ENCODE results near the gene IP6K2.

Gene IP6K2

DNA sequence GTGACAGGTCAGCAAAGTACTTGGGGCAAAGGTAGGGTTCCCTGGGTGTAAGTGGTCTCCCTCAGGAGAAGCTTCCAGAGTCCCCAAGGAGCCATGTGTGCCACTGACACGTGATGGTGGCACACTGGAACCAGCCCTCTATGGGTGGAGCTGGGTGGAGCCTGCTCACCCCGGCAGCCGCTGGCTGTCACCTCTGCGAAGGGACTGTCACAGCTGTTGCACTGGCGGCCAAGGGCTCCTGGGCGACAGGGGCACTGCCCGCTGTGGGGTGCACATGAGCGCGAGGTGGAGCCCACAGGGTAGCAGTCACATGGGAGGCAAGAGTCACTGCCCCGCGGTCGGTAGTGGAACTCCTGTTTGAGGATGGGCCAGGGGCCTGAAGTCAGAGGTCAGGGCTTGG, 66.3 kb downstream of the IP6K2 start:
- Histone ChIP-seq H3K4me1 (no peaks in the 10 kb centered on the region), H3K36me3 (peaks cover 3% of the 10 kb centered on the region), H3K4me3 (ENCODE audit: low read depth, low read length) (no peak overlapping the region), H3K9me3 (no peaks in the 10 kb centered on the region), H3K27me3 (no peaks in the 10 kb centered on the region)
- TF ChIP-seq, protein P1, sequence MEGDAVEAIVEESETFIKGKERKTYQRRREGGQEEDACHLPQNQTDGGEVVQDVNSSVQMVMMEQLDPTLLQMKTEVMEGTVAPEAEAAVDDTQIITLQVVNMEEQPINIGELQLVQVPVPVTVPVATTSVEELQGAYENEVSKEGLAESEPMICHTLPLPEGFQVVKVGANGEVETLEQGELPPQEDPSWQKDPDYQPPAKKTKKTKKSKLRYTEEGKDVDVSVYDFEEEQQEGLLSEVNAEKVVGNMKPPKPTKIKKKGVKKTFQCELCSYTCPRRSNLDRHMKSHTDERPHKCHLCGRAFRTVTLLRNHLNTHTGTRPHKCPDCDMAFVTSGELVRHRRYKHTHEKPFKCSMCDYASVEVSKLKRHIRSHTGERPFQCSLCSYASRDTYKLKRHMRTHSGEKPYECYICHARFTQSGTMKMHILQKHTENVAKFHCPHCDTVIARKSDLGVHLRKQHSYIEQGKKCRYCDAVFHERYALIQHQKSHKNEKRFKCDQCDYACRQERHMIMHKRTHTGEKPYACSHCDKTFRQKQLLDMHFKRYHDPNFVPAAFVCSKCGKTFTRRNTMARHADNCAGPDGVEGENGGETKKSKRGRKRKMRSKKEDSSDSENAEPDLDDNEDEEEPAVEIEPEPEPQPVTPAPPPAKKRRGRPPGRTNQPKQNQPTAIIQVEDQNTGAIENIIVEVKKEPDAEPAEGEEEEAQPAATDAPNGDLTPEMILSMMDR (IDR thresholded peaks at IDR 0.05; ENCODE audit: low read depth, low read length): no peak
- DNase-seq: no peak

GRCh38 chr3:48648188-48648850, 68.7 kb downstream of the IP6K2 start:
- H3K9me3 ChIP-seq: no peaks in the 10 kb centered on the region
- H3K4me1 ChIP-seq: no peaks in the 10 kb centered on the region
- H3K4me3 ChIP-seq (ENCODE audit: low read depth, low read length): no peak overlapping the region
- peaks cover 12% of the 10 kb centered on the region for H3K36me3 ChIP-seq
- TF ChIP-seq, protein P1 (IDR thresholded peaks at IDR 0.05; ENCODE audit: low read depth, low read length): no peak
- H3K27me3 ChIP-seq: no peaks in the 10 kb centered on the region
- DNase-seq: no peak

DNA sequence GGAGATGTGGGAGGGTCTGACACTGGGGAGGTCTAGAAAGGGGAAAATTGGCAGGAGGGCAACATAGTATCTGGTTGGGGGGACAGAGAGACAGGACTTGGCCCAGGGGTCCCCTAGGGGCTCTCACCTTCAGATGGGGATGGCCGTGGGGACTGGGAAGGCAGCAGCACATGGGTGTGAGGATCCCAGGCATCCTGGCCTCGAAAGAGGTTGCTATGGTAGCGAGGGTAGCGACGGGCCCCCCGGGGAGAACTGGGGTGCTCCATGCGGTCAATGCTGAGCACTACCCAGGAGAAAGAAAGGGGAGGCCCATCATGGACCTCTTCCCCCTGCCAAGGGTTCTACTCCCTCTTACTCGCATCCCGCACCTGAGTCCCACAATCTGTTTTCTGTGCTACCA, 69.3 kb downstream of the IP6K2 start:
- TF ChIP-seq, protein P1 (IDR thresholded peaks at IDR 0.05; ENCODE audit: low read depth, low read length): no peak
- Histone ChIP-seq H3K36me3 (peaks cover 14% of the 10 kb centered on the region), H3K4me1 (no peaks in the 10 kb centered on the region), H3K4me3 (ENCODE audit: low read depth, low read length) (no peak overlapping the region), H3K27me3 (no peaks in the 10 kb centered on the region), H3K9me3 (no peaks in the 10 kb centered on the region)
- no peak for DNase-seq

DNA sequence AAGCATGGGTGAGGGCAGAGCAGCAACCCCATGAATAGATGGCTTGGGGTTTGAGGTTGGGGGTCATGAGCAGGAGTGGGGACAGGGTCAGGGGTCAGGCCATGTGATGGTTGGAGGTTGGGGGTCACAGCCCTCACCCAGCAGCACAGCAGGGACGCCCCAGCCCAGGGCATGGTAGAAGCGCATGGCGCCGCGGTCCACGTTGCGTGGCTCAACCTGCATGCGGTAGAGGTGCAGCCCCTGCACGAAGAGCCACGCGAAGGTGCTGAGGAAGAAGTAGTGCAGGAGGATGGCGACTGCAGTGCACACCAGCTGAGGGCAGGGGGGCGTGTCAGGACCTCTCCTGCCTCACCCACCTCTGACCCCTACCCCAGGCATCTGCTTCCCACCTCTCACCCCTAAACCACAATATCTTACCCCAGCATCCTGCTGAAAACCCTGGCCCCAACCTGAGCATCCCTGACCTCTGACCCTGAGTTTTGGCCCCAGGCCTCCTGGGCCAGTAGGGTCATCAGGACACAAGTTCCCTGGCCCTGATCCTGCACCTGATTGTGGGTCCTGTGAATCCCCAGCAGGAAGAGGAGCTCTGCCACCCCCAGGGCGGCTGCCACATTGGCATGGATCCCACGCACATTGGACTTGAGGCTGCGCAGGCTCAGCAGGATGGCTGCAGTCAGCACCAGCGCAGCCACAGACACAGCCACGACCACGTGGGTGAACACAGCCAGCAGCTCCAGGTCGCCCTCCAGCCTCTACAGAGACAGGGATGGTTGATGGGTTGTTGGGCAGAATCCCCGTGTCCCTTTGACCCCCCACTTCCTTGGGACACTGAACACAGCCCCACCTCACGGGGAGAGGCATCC, 71.9 kb downstream of the IP6K2 start:
- Histone ChIP-seq H3K27me3 (no peaks in the 10 kb centered on the region), H3K4me1 (no peaks in the 10 kb centered on the region), H3K4me3 (ENCODE audit: low read depth, low read length) (no peak overlapping the region), H3K36me3 (peaks cover 17% of the 10 kb centered on the region), H3K9me3 (no peaks in the 10 kb centered on the region)
- TF ChIP-seq, protein P1 (IDR thresholded peaks at IDR 0.05; ENCODE audit: low read depth, low read length): no peak
- DNase-seq: no peak

DNA sequence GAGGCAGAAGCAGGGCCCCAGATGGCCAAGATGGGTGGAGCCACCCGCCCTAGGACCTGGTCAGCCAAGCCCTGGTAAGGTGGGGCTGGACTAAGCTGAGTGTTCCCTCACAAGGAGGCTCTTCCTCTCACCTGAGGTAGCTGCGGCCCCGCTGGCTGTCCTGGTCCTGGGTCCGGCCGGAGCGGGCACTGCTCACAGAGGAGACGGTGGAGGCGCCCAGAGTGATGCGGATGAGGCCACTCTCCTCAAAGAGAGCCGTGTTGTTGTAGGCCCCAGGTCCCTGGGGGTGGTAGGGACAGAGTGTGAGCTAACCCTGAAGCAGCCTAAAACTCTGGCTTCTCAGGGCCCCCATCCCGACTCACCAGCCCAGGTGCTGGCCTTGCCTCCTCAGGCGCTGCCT, 74.4 kb downstream of the IP6K2 start:
- H3K27me3 ChIP-seq: no peaks in the 10 kb centered on the region
- DNase-seq: no peak
- H3K9me3 ChIP-seq: no peaks in the 10 kb centered on the region
- H3K4me1 ChIP-seq: no peaks in the 10 kb centered on the region
- TF ChIP-seq, protein P1 (IDR thresholded peaks at IDR 0.05; ENCODE audit: low read depth, low read length): no peak
- no peak overlapping the region for H3K4me3 ChIP-seq (ENCODE audit: low read depth, low read length)
- H3K36me3 ChIP-seq: peaks cover 21% of the 10 kb centered on the region

DNA sequence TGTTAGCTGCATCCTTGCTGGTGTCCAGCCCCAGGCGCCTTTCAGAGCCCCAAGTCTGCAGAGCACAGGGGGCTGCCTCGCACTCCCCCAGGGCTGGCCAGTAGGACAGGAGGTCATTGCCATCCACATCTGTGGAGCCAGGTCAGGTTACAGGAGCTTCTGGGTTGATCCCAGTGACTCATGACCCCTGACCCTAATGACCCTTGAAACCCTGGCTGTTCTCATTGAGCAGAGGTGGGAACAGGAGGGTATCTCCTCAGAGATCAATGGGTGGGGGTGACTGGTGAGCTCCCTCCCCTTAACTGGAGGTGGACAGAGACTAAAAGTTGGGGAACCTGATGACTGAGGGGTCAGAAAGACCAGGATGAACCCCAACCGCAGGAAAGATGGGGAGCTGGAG, 75.6 kb downstream of the IP6K2 start:
- peaks cover 21% of the 10 kb centered on the region for H3K36me3 ChIP-seq
- no peak overlapping the region for H3K4me3 ChIP-seq (ENCODE audit: low read depth, low read length)
- no peaks in the 10 kb centered on the region for H3K9me3 ChIP-seq
- H3K4me1 ChIP-seq: no peaks in the 10 kb centered on the region
- no peak for DNase-seq
- TF ChIP-seq, protein P1 (IDR thresholded peaks at IDR 0.05; ENCODE audit: low read depth, low read length): no peak
- H3K27me3 ChIP-seq: no peaks in the 10 kb centered on the region

Measured in BE2C (cell line).